Measurements from ENCODE around the gene RSRP1.

GRCh38 chr1:25247829-25248754 is 838 bp upstream of the RSRP1 start:
- TF ChIP-seq, protein P1, sequence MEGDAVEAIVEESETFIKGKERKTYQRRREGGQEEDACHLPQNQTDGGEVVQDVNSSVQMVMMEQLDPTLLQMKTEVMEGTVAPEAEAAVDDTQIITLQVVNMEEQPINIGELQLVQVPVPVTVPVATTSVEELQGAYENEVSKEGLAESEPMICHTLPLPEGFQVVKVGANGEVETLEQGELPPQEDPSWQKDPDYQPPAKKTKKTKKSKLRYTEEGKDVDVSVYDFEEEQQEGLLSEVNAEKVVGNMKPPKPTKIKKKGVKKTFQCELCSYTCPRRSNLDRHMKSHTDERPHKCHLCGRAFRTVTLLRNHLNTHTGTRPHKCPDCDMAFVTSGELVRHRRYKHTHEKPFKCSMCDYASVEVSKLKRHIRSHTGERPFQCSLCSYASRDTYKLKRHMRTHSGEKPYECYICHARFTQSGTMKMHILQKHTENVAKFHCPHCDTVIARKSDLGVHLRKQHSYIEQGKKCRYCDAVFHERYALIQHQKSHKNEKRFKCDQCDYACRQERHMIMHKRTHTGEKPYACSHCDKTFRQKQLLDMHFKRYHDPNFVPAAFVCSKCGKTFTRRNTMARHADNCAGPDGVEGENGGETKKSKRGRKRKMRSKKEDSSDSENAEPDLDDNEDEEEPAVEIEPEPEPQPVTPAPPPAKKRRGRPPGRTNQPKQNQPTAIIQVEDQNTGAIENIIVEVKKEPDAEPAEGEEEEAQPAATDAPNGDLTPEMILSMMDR (optimal IDR thresholded peaks at IDR 0.05 in 1 of 3, IDR thresholded peaks at IDR 0.05 in 1 of 3, conservative IDR thresholded peaks at IDR 0.05 in 1 of 3; ENCODE audit: extremely low read depth in 1 of 3, insufficient read depth in 2 of 3, low read length in 3 of 3) = no peak
- TF ChIP-seq EZH2 (IDR thresholded peaks at IDR 0.05; ENCODE audit: low read length) = no peak
